Astrocyte (in vitro differentiated cells and primary cell): ENCODE measurements around the gene JMJD1C. TPM values are rescaled to one million over a fixed set of nuclear protein-coding genes. Genes with fewer than 3 reads are reported as not detected.
A peak's percentile ranks its signal among the peaks of the same experiment; 100 is the strongest.

Experiments used
- DNase-seq: peaks from one replicate; pipeline ENCODE4 v3.0.0-alpha.2; 2010; ENCODE audit warnings: low read depth
- FAIRE-seq: peaks from 2 replicates; lab custom pipeline; 2011; peaks lifted over from hg19 to GRCh38; lab: Jason Lieb, UNC
- H2AFZ ChIP-seq: 2 replicates; pipeline ENCODE4 v1.6.0; 2012; ENCODE audit warnings: low read depth, low read length, inconsistent platforms
- H3K27ac ChIP-seq: 2 replicates; pipeline ENCODE4 v1.5.1; 2011; ENCODE audit warnings: low read depth, low read length, inconsistent platforms
- H3K27me3 ChIP-seq: 2 replicates; pipeline ENCODE4 v1.6.0; 2011; ENCODE audit warnings: low read length, inconsistent platforms; ENCODE audit not compliant: insufficient read depth
- H3K36me3 ChIP-seq: 2 replicates; pipeline ENCODE4 v1.5.1; 2011; ENCODE audit warnings: low read length, inconsistent platforms; ENCODE audit not compliant: insufficient read depth
- H3K4me1 ChIP-seq: 2 replicates; pipeline ENCODE4 v1.5.1; 2011; ENCODE audit warnings: low read length, inconsistent platforms; ENCODE audit not compliant: insufficient read depth
- H3K4me2 ChIP-seq: 2 replicates; pipeline ENCODE4 v1.6.0; 2012; ENCODE audit warnings: low read length, inconsistent platforms
- H3K4me3 ChIP-seq: 2 replicates; pipeline ENCODE4 v1.5.1; 2011; ENCODE audit warnings: low read depth, mild to moderate bottlenecking, low read length, inconsistent platforms; ENCODE audit not compliant: insufficient read depth
- H3K79me2 ChIP-seq: 2 replicates; pipeline ENCODE4 v1.6.0; 2012; ENCODE audit warnings: mild to moderate bottlenecking, low read length, inconsistent platforms; ENCODE audit not compliant: insufficient read depth
- H3K9ac ChIP-seq: 2 replicates; pipeline ENCODE4 v1.6.0; 2012; ENCODE audit warnings: mild to moderate bottlenecking, low read length, inconsistent platforms
- H3K9me3 ChIP-seq: 2 replicates; pipeline ENCODE4 v1.5.1; 2012; ENCODE audit warnings: low read depth, mild to moderate bottlenecking, low read length, inconsistent platforms; ENCODE audit not compliant: insufficient read depth
- H4K20me1 ChIP-seq: 2 replicates; pipeline ENCODE4 v1.6.0; 2012; ENCODE audit warnings: low read length, inconsistent platforms; ENCODE audit not compliant: insufficient read depth
- H3K27ac Mint-ChIP-seq: one replicate; pipeline ENCODE4 v1.8.0; 2021; ENCODE audit warnings: mild to moderate bottlenecking, mixed read lengths; ENCODE audit not compliant: unreplicated experiment
- H3K27me3 Mint-ChIP-seq: one replicate; pipeline ENCODE4 v1.8.0; 2021; ENCODE audit warnings: low read depth, mixed read lengths; ENCODE audit not compliant: unreplicated experiment
- H3K36me3 Mint-ChIP-seq: one replicate; pipeline ENCODE4 v1.8.0; 2021; ENCODE audit warnings: low read depth, mixed read lengths; ENCODE audit not compliant: unreplicated experiment
- H3K4me1 Mint-ChIP-seq: one replicate; pipeline ENCODE4 v1.8.0; 2021; ENCODE audit warnings: low read depth, mixed read lengths; ENCODE audit not compliant: unreplicated experiment
- H3K4me3 Mint-ChIP-seq: one replicate; pipeline ENCODE4 v1.8.0; 2021; ENCODE audit warnings: mild to moderate bottlenecking, moderate library complexity, mixed read lengths; ENCODE audit not compliant: unreplicated experiment
- H3K9me3 Mint-ChIP-seq: one replicate; pipeline ENCODE4 v1.8.0; 2021; ENCODE audit warnings: mild to moderate bottlenecking, mixed read lengths; ENCODE audit not compliant: unreplicated experiment
- CTCF ChIP-seq: IDR thresholded peaks from 2 replicates; pipeline ENCODE4 v1.5.1; 2011; ENCODE audit warnings: low read depth, mild to moderate bottlenecking, inconsistent platforms, low read length, moderate library complexity; ENCODE audit not compliant: insufficient read depth
- EZH2 ChIP-seq: IDR thresholded peaks from 2 replicates; pipeline ENCODE4 v1.6.1; 2012; ENCODE audit warnings: mild to moderate bottlenecking, low read length, inconsistent platforms; ENCODE audit not compliant: insufficient read depth
- total RNA-seq: library from RNA; stranded (reverse); gene quantifications from 2 replicates; pipeline ENCODE4 v1.2.1, GENCODE V29; 2021

Gene JMJD1C
- total RNA-seq, 1 donor from 2014 or later = 61.0 TPM

- Histone ChIP-seq H3K27ac (no peak overlapping the region), H3K9ac (no peak overlapping the region), H3K79me2 (peaks cover 88% of the 10 kb centered on the region), H4K20me1 (peaks cover 40% of the 10 kb centered on the region), H3K4me1 (peaks cover 8% of the 10 kb centered on the region), H3K4me2 (no peak overlapping the region), H3K4me3 (no peak overlapping the region), H3K27me3 (no peaks in the 10 kb centered on the region), H3K9me3 (no peaks in the 10 kb centered on the region), H3K36me3 (no peaks in the 10 kb centered on the region), H2AFZ (no peak overlapping the region)
- no peak for TF ChIP-seq EZH2
- no peak for TF ChIP-seq CTCF
- Mint-ChIP-seq H3K27ac (no peak overlapping the region), H3K36me3 (no peaks in the 10 kb centered on the region), H3K4me1 (peaks cover 4% of the 10 kb centered on the region), H3K9me3 (no peaks in the 10 kb centered on the region), H3K27me3 (no peaks in the 10 kb centered on the region), H3K4me3 (no peak overlapping the region)
- FAIRE-seq (no peak), DNase-seq (no peak)
Measured at GRCh38 chr10:63470928-63471327, 5.2 kb upstream of the JMJD1C start.

- H3K79me2 ChIP-seq = peaks cover 88% of the 10 kb centered on the region
- no peak overlapping the region for H3K27ac ChIP-seq
- Mint-ChIP-seq H3K27me3 (no peaks in the 10 kb centered on the region), H3K27ac (no peak overlapping the region), H3K9me3 (no peaks in the 10 kb centered on the region), H3K36me3 (no peaks in the 10 kb centered on the region), H3K4me1 (peaks cover 4% of the 10 kb centered on the region), H3K4me3 (no peak overlapping the region)
- H3K4me2 ChIP-seq = no peak overlapping the region
- no peak for DNase-seq
- H3K27me3 ChIP-seq = no peaks in the 10 kb centered on the region
- H3K36me3 ChIP-seq = no peaks in the 10 kb centered on the region
- H3K4me3 ChIP-seq = no peak overlapping the region
- peaks cover 36% of the 10 kb centered on the region for H4K20me1 ChIP-seq
- H2AFZ ChIP-seq = no peak overlapping the region
- H3K9ac ChIP-seq = no peak overlapping the region
- no peak for FAIRE-seq
- TF ChIP-seq CTCF (no peak), EZH2 (no peak)
- peaks cover 8% of the 10 kb centered on the region for H3K4me1 ChIP-seq
- H3K9me3 ChIP-seq = no peaks in the 10 kb centered on the region
Measured at GRCh38 chr10:63468947-63469346, 3.2 kb upstream of the JMJD1C start.

GRCh38 chr10:63467841-63468240 lies 2.1 kb upstream of the JMJD1C start:
- DNase-seq = no peak

More at GRCh38 chr10:63467841-63468240, 2.1 kb upstream of the JMJD1C start:
- Mint-ChIP-seq H3K4me1 (peaks cover 4% of the 10 kb centered on the region), H3K4me3 (no peak overlapping the region), H3K9me3 (no peaks in the 10 kb centered on the region), H3K27ac (peak overlapping the region; percentile 34), H3K27me3 (no peaks in the 10 kb centered on the region), H3K36me3 (no peaks in the 10 kb centered on the region)
- Histone ChIP-seq H3K27me3 (no peaks in the 10 kb centered on the region), H3K9me3 (no peaks in the 10 kb centered on the region), H3K36me3 (no peaks in the 10 kb centered on the region), H3K4me3 (no peak overlapping the region), H2AFZ (no peak overlapping the region), H3K9ac (no peak overlapping the region), H3K79me2 (peaks cover 89% of the 10 kb centered on the region), H3K4me1 (peaks cover 8% of the 10 kb centered on the region), H3K4me2 (no peak overlapping the region), H3K27ac (no peak overlapping the region), H4K20me1 (peaks cover 36% of the 10 kb centered on the region)
- TF ChIP-seq EZH2 (no peak), CTCF (no peak)
- FAIRE-seq = no peak
